Pancreas (tissue), 10 donors: ENCODE results near the gene DOCK4. TPM values are rescaled to one million over a fixed set of nuclear protein-coding genes. Genes with fewer than 3 reads are reported as not detected.

ENCODE experiments used
- ATAC-seq, 4 donors: fragments of 200-7000 bp; cut with Tn5 transposase; one replicate each; pipeline versions ENCODE4 v1.8.0 to v1.9.1; 2020; ENCODE audit warnings: mild to moderate bottlenecking in 4 of 4, moderate library complexity in 4 of 4
- DNase-seq, 6 donors: peaks; one replicate each; pipeline ENCODE4 v3.0.0-alpha.2; 2020
- FAIRE-seq: peaks from 2 replicates; lab custom pipeline; 2012; peaks lifted over from hg19 to GRCh38; lab: Jason Lieb, UNC
- H3K27ac ChIP-seq, 4 donors: fragments of 200-600 bp; sonication (generic); 1 replicate in 3 of 4; 2 replicates in 1 of 4; pipeline versions ENCODE4 v1.5.0 to v1.8.0; 2020
- H3K27me3 ChIP-seq, 4 donors: fragments of 200-600 bp; one replicate each; pipeline ENCODE4 v1.8.0; 2021
- H3K36me3 ChIP-seq, 3 donors: fragments of 200-600 bp; sonication (generic) in 1 of 3; one replicate each; pipeline versions ENCODE4 v1.5.0 to v1.8.0; 2020 to 2021
- H3K4me1 ChIP-seq, 3 donors: fragments of 200-600 bp; one replicate each; pipeline ENCODE4 v1.8.0; 2021
- H3K4me3 ChIP-seq, 4 donors: fragments of 200-600 bp; sonication (generic) in 2 of 4; one replicate each; pipeline versions ENCODE4 v1.5.0 to v1.8.0; 2020 to 2021
- H3K9me3 ChIP-seq, 4 donors: fragments of 200-600 bp; one replicate each; pipeline ENCODE4 v1.8.0; 2021
- WGBS, 2 donors: extraction: QIAGEN DNeasy Blood & Tissue Kit; methylation state at CpG; one replicate each; pipeline ENCODE4 v1.1.7; 2013; 5-methylcytosine and 5-hydroxymethylcytosine counted together
- intact Hi-C, 3 donors: fragments of 100-400 bp; cut with DNase I; formaldehyde crosslinking; loops; one replicate each; pipeline versions ENCODE4 v1.11.1 to v1.14.2; 2022
- polyA plus RNA-seq, 2 donors: library from polyadenylated mRNA; stranded (reverse); fragments of 200-250 nt; gene quantifications; one replicate each; pipeline ENCODE4 v1.2.3, GENCODE V29; 2013
- total RNA-seq, 6 donors: library from RNA; stranded (reverse); fragmentation: NEBNext Ultra II Directional in 4 of 6; extraction: Animal tissue kit (Norgen Biotek cat#: 25700) in 4 of 6; gene quantifications; one replicate each; pipeline versions ENCODE4 v1.2.1 to v1.2.4, GENCODE V29; 2021 to 2023
- TF ChIP-seq, protein P1 (sequence below), 4 donors: fragments of 200-600 bp; sonication (generic) in 3 of 4; IDR thresholded peaks; one replicate each; pipeline versions ENCODE4 v1.5.0 to v1.8.0; 2021; ENCODE audit warnings: antibody characterized with exemption in 4 of 4
- donor health status: healthy with polysubstance abuse.
- donor health status: DM: no; HTN: no; CAD: no; lungs with moderate emphysema.
- donor health status: DM: no; HTN: no; CAD: no.
- donor health status: control.
- donor health status: control.
- donor health status: Bipolar disorder and iron deficiency.
- donor health status: DM: yes; HTN: yes; CAD: no.
- donor health status: DM: no; HTN: no; CAD: no.
- donor health status: DM: no; HTN: no; CAD: no.
- donor health status: DM: yes; HTN: yes; CAD: no.

The DOCK4 gene
- total and polyA plus RNA-seq, 8 donors: 5.4 to 15.5 (median 6.1) TPM

DNA sequence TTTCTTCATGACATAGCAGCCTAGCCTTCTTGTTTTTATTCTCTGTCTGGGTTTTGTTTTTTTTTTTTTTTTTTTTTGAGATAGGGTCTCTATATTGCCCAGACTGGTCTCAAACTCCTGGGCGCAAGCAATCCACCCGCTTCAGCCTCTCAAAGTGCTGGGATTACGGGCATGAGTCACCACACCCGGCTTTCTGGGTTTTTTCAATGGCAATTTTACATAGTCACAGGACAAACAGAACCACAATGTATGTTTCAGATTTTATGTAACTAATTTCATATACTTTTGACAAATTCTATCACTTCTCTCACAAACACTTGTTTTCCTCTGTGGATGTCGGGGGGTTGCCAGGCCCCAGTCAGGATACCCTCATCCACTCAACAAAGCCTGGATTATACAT, 16.5 kb downstream of the DOCK4 start:
- intact Hi-C loops: no loop called here

DNA sequence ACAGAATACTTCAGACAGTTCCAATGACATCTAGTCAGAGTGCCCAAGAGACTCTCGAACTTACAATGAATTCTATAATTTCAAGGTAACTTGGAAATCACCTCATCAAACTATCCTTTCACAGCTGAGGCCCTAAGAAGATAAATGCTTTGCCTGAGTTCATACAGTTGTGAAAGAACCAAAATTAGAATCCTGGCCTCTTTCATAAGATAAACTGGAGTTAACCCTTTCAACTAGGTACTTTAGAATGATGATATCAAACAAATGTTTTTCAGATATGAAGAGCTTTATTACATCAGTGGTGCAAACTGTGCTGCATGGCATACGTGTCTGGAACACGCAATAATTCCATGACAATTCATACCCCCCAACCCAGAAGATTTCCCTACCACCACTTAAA, 17.9 kb downstream of the DOCK4 start:
- Histone ChIP-seq H3K27ac (no peak overlapping the region), H3K9me3 (no peaks in the 10 kb centered on the region), H3K36me3 (no peaks in the 10 kb centered on the region), H3K4me1 (no peaks in the 10 kb centered on the region), H3K4me3 (no peak overlapping the region), H3K27me3 (no peaks in the 10 kb centered on the region)
- intact Hi-C loops: no loop called here
- DNase-seq: no peak
- FAIRE-seq: no peak
- WGBS, 2 donors: 94 to 96% methylated on average over 3 of the region's 3 CpGs
- ATAC-seq: no peak
- TF ChIP-seq, protein P1, sequence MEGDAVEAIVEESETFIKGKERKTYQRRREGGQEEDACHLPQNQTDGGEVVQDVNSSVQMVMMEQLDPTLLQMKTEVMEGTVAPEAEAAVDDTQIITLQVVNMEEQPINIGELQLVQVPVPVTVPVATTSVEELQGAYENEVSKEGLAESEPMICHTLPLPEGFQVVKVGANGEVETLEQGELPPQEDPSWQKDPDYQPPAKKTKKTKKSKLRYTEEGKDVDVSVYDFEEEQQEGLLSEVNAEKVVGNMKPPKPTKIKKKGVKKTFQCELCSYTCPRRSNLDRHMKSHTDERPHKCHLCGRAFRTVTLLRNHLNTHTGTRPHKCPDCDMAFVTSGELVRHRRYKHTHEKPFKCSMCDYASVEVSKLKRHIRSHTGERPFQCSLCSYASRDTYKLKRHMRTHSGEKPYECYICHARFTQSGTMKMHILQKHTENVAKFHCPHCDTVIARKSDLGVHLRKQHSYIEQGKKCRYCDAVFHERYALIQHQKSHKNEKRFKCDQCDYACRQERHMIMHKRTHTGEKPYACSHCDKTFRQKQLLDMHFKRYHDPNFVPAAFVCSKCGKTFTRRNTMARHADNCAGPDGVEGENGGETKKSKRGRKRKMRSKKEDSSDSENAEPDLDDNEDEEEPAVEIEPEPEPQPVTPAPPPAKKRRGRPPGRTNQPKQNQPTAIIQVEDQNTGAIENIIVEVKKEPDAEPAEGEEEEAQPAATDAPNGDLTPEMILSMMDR (IDR thresholded peaks at IDR 0.05): no peak

More for the DNA sequence above, 16.5 kb downstream of the DOCK4 start:
- Histone ChIP-seq H3K27ac (no peak overlapping the region), H3K4me3 (no peak overlapping the region), H3K27me3 (no peaks in the 10 kb centered on the region), H3K4me1 (no peaks in the 10 kb centered on the region), H3K36me3 (no peaks in the 10 kb centered on the region), H3K9me3 (no peaks in the 10 kb centered on the region)
- FAIRE-seq (no peak), DNase-seq (no peak), ATAC-seq (no peak)
- TF ChIP-seq, protein P1 (IDR thresholded peaks at IDR 0.05): no peak
- 94 to 98% methylated on average over 5 of the region's 5 CpGs for WGBS, 2 donors

DNA sequence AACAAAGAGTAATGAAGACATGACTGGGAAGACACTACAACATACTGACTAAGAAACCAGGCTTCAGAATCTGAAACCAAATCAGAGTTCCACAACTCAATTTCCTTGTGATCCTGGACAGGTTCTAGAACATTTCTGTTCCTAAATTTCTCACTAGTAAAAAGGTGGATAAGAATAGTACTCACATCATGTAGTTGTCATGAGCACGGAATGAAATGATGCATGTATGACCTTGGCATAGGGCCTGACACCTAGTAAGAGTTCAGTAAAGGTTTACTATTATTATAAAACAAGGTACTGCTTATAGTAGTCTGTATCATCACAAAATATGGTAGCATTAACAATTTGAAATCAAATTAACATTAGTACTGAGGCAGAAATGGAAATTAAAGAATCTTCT, 19.9 kb downstream of the DOCK4 start:
- 31 to 33% methylated on average over 1 of the region's 1 CpG for WGBS, 2 donors
- no peak for ATAC-seq
- intact Hi-C loops: no loop called here

GRCh38 chr7:112185005-112185834, 21.0 kb downstream of the DOCK4 start:
- DNase-seq (no peak), FAIRE-seq (no peak), ATAC-seq (no peak)
- WGBS, 2 donors: 74 to 76% methylated on average over 4 of the region's 4 CpGs
- intact Hi-C loops: no loop called here
- TF ChIP-seq, protein P1 (IDR thresholded peaks at IDR 0.05): no peak
- Histone ChIP-seq H3K27me3 (no peaks in the 10 kb centered on the region), H3K9me3 (no peaks in the 10 kb centered on the region), H3K27ac (no peak overlapping the region), H3K4me3 (no peak overlapping the region), H3K4me1 (no peaks in the 10 kb centered on the region), H3K36me3 (no peaks in the 10 kb centered on the region)

More for the DNA sequence above, 19.9 kb downstream of the DOCK4 start:
- Histone ChIP-seq H3K4me3 (no peak overlapping the region), H3K36me3 (no peaks in the 10 kb centered on the region), H3K4me1 (no peaks in the 10 kb centered on the region), H3K27me3 (no peaks in the 10 kb centered on the region), H3K9me3 (no peaks in the 10 kb centered on the region), H3K27ac (no peak overlapping the region)
- no peak for DNase-seq
- FAIRE-seq: no peak
- TF ChIP-seq, protein P1 (IDR thresholded peaks at IDR 0.05): no peak

DNA sequence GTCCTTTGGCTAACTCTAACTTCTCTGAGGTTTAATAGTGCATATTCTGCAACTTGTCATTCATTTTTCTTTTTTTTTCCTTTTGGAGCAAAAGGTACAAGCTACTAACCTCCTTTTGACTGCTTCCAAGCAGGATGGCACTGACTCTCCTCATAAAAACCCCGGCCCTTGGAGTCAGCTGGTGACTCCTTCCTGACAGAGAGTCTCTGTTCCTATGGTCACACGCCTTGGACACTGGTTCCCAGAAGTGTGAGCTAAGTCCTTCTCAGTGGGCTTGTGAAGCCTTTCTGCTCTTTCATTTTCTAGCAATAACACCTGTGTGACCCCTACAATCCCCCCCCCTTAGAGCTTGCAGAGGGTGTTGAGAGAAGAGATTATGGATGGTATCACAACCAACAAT, 21.7 kb downstream of the DOCK4 start:
- H3K4me1 ChIP-seq: no peaks in the 10 kb centered on the region
- FAIRE-seq (no peak), ATAC-seq (no peak), DNase-seq (no peak)
- no peaks in the 10 kb centered on the region for H3K9me3 ChIP-seq
- intact Hi-C loops: no loop called here
- H3K27me3 ChIP-seq: no peaks in the 10 kb centered on the region
- H3K4me3 ChIP-seq: no peak overlapping the region
- H3K36me3 ChIP-seq: no peaks in the 10 kb centered on the region
- 92 to 97% methylated on average over 2 of the region's 2 CpGs for WGBS, 2 donors
- no peak overlapping the region for H3K27ac ChIP-seq
- TF ChIP-seq, protein P1 (IDR thresholded peaks at IDR 0.05): no peak
